Neural cell (in vitro differentiated cells): ENCODE results near the gene ZDHHC3. TPM values are rescaled to one million over a fixed set of nuclear protein-coding genes. Genes with fewer than 3 reads are reported as not detected.

Experiments
- H2AFZ ChIP-seq: fragments of 200-600, 300-800 bp; sonication (generic), shearing (Covaris generic); 2 replicates; pipeline ENCODE4 v1.6.0; 2014; ENCODE audit warnings: low read depth, mild to moderate bottlenecking, antibody characterized with exemption, low read length, moderate library complexity
- H3F3A ChIP-seq: fragments of 200-600 bp; shearing (Covaris generic); 2 replicates; pipeline ENCODE4 v1.6.1; 2016; ENCODE audit warnings: mild to moderate bottlenecking, moderate library complexity, mixed read lengths, antibody characterized with exemption, low read length; ENCODE audit not compliant: insufficient read depth, poor library complexity, severe bottlenecking
- H3K27ac ChIP-seq: fragments of 200-600, 300-800 bp; sonication (generic), shearing (Covaris generic); 2 replicates; pipeline ENCODE4 v1.5.1; 2014; ENCODE audit warnings: mild to moderate bottlenecking, low read length, moderate library complexity
- H3K27me3 ChIP-seq: fragments of 300-800, 200-600 bp; sonication (generic), shearing (Covaris generic); 2 replicates; pipeline ENCODE4 v1.6.0; 2014; ENCODE audit warnings: mild to moderate bottlenecking, low read depth, low read length, moderate library complexity; ENCODE audit not compliant: insufficient read depth
- H3K36me3 ChIP-seq: fragments of 300-800, 200-600 bp; sonication (generic), shearing (Covaris generic); 2 replicates; pipeline ENCODE4 v1.5.1; 2014; ENCODE audit warnings: mild to moderate bottlenecking, antibody characterized with exemption, low read length, moderate library complexity; ENCODE audit not compliant: insufficient read depth
- H3K4me2 ChIP-seq: fragments of 300-800, 200-600 bp; sonication (generic), shearing (Covaris generic); 2 replicates; pipeline ENCODE4 v1.6.0; 2014; ENCODE audit warnings: mild to moderate bottlenecking, low read length
- H3K4me3 ChIP-seq: fragments of 300-800, 200-600 bp; sonication (generic), shearing (Covaris generic); 2 replicates; pipeline ENCODE4 v1.5.1; 2014; ENCODE audit warnings: mild to moderate bottlenecking, low read length, moderate library complexity
- H3K79me2 ChIP-seq: fragments of 200-600 bp; shearing (Covaris generic); replicated peaks from 2 replicates; pipeline ENCODE4 v1.6.0; 2014; ENCODE audit warnings: mild to moderate bottlenecking, low read length, moderate library complexity; ENCODE audit not compliant: insufficient read depth
- H3K9ac ChIP-seq: fragments of 300-800, 200-600 bp; sonication (generic), shearing (Covaris generic); 2 replicates; pipeline ENCODE4 v1.6.1; 2016; ENCODE audit warnings: mild to moderate bottlenecking, low read length, mixed read lengths
- H3K9me2 ChIP-seq: fragments of 200-600 bp; shearing (Covaris generic); 2 replicates; pipeline ENCODE4 v1.6.1; 2016; ENCODE audit warnings: mild to moderate bottlenecking, low read length, mixed read lengths; ENCODE audit not compliant: insufficient read depth
- H3K9me3 ChIP-seq: fragments of 200-600, 300-800 bp; sonication (generic), shearing (Covaris generic); 2 replicates; pipeline ENCODE4 v1.6.1; 2016; ENCODE audit warnings: mild to moderate bottlenecking, mixed run types, low read length, moderate library complexity, mixed read lengths
- H4K20me1 ChIP-seq: fragments of 200-600 bp; shearing (Covaris generic); 2 replicates; pipeline ENCODE4 v1.6.1; 2016; ENCODE audit warnings: mild to moderate bottlenecking, mixed run types; ENCODE audit not compliant: insufficient read depth
- CTCF ChIP-seq: fragments of 450-650 bp; IDR thresholded peaks from 2 replicates; pipeline ENCODE4 v1.5.1; 2014; ENCODE audit warnings: antibody characterized with exemption, mild to moderate bottlenecking, moderate library complexity; ENCODE audit not compliant: poor library complexity, severe bottlenecking
- EP300 ChIP-seq: fragments of 450-650 bp; conservative IDR thresholded peaks from 2 replicates; pipeline ENCODE4 v1.6.1; 2014; ENCODE audit warnings: antibody characterized with exemption, mild to moderate bottlenecking, moderate library complexity; ENCODE audit not compliant: poor library complexity, severe bottlenecking
- MXI1 ChIP-seq: fragments of 450-650 bp; conservative IDR thresholded peaks from 2 replicates; pipeline ENCODE4 v1.6.1; 2014; ENCODE audit warnings: antibody characterized with exemption, mild to moderate bottlenecking; ENCODE audit not compliant: poor library complexity, severe bottlenecking
- POLR2AphosphoS5 ChIP-seq: IDR thresholded peaks from 2 replicates; pipeline ENCODE4 v1.6.1; 2012
- RAD21 ChIP-seq: fragments of 450-650 bp; conservative IDR thresholded peaks from 2 replicates; pipeline ENCODE4 v1.6.1; 2014; ENCODE audit warnings: antibody characterized with exemption, mild to moderate bottlenecking, moderate library complexity
- REST ChIP-seq: IDR thresholded peaks from 2 replicates; pipeline ENCODE4 v1.6.1; 2012; ENCODE audit warnings: borderline replicate concordance
- SMC3 ChIP-seq: fragments of 450-650 bp; conservative IDR thresholded peaks from 2 replicates; pipeline ENCODE4 v1.6.1; 2014; ENCODE audit warnings: antibody characterized with exemption, mild to moderate bottlenecking, moderate library complexity; ENCODE audit not compliant: poor library complexity
- polyA plus RNA-seq: library from polyadenylated mRNA; depleted of rRNA; stranded (reverse); fragments of >200 nt; gene quantifications from 2 replicates; pipeline ENCODE4 v1.2.3, GENCODE V29; 2014

The ZDHHC3 gene
- polyA plus RNA-seq, 1 donor from 2014 or later: 35.8 TPM

- no peak overlapping the region for H3K27ac ChIP-seq
- H3K4me2 ChIP-seq: no peak overlapping the region
- H3K9me2 ChIP-seq: no peaks in the 10 kb centered on the region
- no peak overlapping the region for H2AFZ ChIP-seq
- no peaks in the 10 kb centered on the region for H3K79me2 ChIP-seq
- TF ChIP-seq SMC3: no peak
- no peak for TF ChIP-seq EP300
- no peak for TF ChIP-seq REST
- TF ChIP-seq RAD21: no peak
- TF ChIP-seq POLR2AphosphoS5: no peak
- no peak for TF ChIP-seq MXI1
- no peaks in the 10 kb centered on the region for H3K9me3 ChIP-seq
- H3F3A ChIP-seq: no peaks in the 10 kb centered on the region
- H3K36me3 ChIP-seq: no peaks in the 10 kb centered on the region
- no peak overlapping the region for H3K9ac ChIP-seq
- H3K27me3 ChIP-seq: no peaks in the 10 kb centered on the region
- H3K4me3 ChIP-seq: no peak overlapping the region
- H4K20me1 ChIP-seq: no peaks in the 10 kb centered on the region
Observed at GRCh38 chr3:44883999-44884431, 92.0 kb downstream of the ZDHHC3 start.

GRCh38 chr3:44883213-44883955 is 92.6 kb downstream of the ZDHHC3 start:
- Histone ChIP-seq H3K4me3 (no peak overlapping the region), H3K4me2 (no peak overlapping the region), H3K27me3 (no peaks in the 10 kb centered on the region), H3K9ac (no peak overlapping the region), H3K9me3 (no peaks in the 10 kb centered on the region), H3K36me3 (no peaks in the 10 kb centered on the region), H3K27ac (no peak overlapping the region), H3K9me2 (no peaks in the 10 kb centered on the region), H2AFZ (no peak overlapping the region), H4K20me1 (no peaks in the 10 kb centered on the region), H3K79me2 (no peaks in the 10 kb centered on the region), H3F3A (no peaks in the 10 kb centered on the region)
- TF ChIP-seq CTCF (no peak), EP300 (no peak), REST (no peak), RAD21 (no peak), MXI1 (no peak), POLR2AphosphoS5 (no peak)
